ENCODE measurements around the gene PCDHA4.
A peak's percentile ranks its signal among the peaks of the same experiment; 100 is the strongest.
"Not testable (repeated sequence)": the region's sequence is repeated elsewhere in the genome, so short reads cannot be mapped to it uniquely, and the experiment has no call there.

The PCDHA4 gene

DNA sequence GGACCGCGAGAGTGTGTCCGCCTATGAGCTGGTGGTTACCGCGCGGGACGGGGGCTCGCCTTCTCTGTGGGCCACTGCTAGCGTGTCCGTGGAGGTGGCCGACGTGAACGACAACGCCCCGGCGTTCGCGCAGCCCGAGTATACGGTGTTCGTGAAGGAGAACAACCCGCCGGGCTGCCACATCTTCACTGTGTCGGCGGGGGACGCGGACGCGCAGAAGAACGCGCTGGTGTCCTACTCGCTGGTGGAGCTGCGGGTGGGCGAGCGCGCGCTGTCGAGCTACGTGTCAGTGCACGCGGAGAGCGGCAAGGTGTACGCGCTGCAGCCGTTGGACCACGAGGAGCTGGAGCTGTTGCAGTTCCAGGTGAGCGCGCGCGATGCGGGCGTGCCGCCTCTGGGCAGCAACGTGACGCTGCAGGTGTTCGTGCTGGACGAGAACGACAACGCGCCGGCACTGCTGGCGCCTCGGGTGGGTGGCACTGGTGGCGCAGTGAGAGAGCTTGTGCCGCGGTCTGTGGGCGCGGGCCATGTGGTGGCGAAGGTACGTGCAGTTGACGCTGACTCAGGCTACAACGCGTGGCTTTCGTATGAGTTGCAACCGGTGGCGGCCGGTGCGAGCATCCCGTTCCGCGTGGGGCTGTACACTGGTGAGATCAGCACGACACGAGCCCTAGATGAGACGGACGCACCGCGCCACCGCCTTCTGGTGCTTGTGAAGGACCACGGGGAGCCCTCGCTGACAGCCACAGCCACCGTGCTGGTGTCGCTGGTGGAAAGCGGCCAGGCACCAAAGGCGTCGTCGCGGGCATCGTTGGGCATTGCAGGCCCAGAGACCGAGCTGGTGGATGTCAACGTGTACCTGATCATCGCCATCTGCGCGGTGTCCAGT, 29.0 kb downstream of the PCDHA4 start:
- peaks cover 37% of the 10 kb centered on the region for H3K27me3 Mint-ChIP-seq
- ATAC-seq (no peak), DNase-seq (no peak)
- peaks cover 18 to 36% of the 10 kb centered on the region in 2 donors for H3K9me3 Mint-ChIP-seq
- no peaks in the 10 kb centered on the region for H3K4me1 Mint-ChIP-seq
- H3K4me3 Mint-ChIP-seq: no peak overlapping the region
- H3K27ac Mint-ChIP-seq: no peak overlapping the region

DNA sequence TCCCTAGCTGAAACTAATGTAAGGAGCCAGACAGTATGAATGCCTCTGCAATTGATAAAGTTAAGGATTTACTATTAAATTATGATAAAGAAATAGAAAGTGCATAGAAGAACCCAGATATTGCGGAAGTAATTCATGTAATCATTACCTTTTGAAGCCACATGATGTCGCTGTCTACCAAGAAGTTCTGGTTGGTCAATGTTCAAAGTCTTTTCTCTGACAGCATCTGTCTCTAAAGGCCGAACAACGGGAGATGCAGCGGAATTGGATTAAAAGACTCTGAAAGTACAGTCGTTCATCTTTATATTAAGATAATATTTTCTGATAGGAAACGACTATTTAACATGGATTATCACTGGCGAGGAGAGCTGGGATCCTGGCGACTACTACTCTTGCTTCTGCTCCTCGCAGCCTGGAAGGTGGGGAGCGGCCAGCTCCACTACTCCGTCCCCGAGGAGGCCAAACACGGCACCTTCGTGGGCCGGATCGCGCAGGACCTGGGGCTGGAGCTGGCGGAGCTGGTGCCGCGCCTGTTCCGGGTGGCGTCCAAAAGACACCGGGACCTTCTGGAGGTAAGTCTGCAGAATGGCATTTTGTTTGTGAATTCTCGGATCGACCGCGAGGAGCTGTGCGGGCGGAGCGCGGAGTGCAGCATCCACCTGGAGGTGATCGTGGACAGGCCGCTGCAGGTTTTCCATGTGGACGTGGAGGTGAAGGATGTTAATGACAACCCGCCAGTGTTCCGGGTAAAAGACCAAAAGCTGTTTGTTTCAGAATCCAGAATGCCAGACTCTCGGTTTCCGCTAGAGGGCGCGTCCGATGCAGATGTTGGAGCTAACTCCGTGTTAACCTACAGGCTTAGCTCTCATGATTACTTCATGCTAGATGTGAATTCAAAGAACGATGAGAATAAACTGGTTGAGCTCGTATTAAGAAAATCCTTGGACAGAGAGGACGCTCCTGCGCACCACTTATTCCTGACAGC, 34.4 kb downstream of the PCDHA4 start, which contains the start of gene PCDHA8:
Gene PCDHA8 (plus strand): TSS at position 210 of the 985 bp plus-strand sequence. CDS start 135 bp downstream, at position 345.
- ATAC-seq (no peak), DNase-seq (no peak)
- Mint-ChIP-seq H3K4me3 (no peak within 1 kb of the TSS), H3K27me3 (peaks cover 10% of the 10 kb centered on the region), H3K9me3 (peaks cover 14 to 22% of the 10 kb centered on the region in 2 donors), H3K27ac (no peak within 1 kb of the TSS), H3K4me1 (no peaks in the 10 kb centered on the region)

DNA sequence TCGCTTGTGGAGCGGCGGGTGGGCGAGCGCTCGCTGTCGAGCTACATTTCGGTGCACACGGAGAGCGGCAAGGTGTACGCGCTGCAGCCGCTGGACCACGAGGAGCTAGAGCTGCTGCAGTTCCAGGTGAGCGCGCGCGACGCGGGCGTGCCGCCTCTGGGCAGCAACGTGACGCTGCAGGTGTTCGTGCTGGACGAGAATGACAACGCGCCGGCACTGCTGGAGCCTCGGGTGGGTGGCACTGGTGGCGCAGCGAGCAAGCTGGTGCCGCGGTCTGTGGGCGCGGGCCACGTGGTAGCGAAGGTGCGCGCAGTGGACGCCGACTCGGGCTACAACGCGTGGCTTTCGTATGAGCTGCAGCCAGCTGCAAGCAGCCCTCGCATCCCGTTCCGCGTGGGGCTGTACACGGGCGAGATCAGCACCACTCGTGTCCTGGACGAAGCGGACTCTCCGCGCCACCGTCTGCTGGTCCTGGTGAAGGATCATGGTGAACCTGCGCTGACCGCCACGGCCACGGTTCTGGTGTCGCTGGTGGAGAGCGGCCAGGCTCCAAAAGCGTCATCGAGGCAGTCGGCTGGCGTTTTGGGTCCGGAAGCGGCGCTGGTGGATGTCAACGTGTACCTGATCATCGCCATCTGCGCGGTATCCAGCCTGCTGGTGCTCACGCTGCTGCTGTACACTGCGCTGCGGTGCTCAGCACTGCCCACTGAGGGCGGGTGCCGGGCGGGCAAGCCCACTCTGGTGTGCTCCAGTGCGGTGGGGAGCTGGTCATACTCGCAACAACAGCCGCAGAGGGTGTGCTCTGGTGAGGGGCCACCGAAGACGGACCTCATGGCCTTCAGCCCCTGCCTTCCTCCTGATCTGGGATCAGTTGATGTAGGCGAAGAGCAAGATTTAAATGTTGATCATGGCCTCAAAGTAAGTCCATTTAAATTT, 36.2 kb downstream of the PCDHA4 start:
- H3K27me3 Mint-ChIP-seq: peaks cover 19% of the 10 kb centered on the region

DNA sequence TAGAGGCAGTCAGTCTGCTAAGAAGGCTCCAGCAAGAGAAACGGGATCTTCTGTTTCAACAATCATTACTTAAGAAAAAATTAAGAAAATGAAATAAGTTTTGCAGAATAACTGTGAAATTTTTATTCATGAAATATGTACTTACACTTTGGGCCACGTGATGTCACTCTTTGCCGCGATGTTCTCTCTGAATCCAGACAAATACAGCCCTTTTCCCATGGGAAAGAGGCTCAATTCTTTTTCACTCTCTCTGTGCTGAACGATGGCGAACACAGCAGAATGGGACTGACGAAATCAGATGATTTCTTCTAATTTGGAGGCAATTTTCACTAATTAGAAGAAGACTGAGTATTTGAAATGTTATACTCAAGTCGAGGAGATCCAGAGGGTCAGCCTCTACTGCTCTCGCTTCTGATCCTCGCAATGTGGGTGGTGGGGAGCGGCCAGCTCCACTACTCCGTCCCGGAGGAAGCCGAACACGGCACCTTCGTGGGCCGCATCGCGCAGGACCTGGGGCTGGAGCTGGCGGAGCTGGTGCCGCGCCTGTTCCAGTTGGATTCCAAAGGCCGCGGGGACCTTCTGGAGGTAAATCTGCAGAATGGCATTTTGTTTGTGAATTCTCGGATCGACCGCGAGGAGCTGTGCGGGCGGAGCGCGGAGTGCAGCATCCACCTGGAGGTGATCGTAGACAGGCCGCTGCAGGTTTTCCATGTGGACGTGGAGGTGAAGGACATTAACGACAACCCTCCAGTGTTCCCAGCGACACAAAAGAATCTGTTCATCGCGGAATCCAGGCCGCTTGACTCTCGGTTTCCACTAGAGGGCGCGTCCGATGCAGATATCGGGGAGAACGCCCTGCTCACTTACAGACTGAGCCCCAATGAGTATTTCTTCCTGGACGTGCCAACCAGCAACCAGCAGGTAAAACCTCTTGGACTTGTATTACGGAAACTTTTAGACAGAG, 41.6 kb downstream of the PCDHA4 start, which contains the start of gene PCDHA9:
Gene PCDHA9 (plus strand): TSS at position 244 of the 964 bp plus-strand sequence. CDS start 114 bp downstream, at position 358.
- not testable (repeated sequence) for H3K4me1 Mint-ChIP-seq, DNase-seq, H3K4me3 Mint-ChIP-seq, H3K27ac Mint-ChIP-seq, H3K9me3 Mint-ChIP-seq, ATAC-seq
- peaks cover 15% of the 10 kb centered on the region for H3K27me3 Mint-ChIP-seq

More for the DNA sequence above, 36.2 kb downstream of the PCDHA4 start:
- DNase-seq (no peak), ATAC-seq (no peak)
- Mint-ChIP-seq H3K9me3 (peaks cover 19 to 21% of the 10 kb centered on the region in 2 donors), H3K4me1 (no peaks in the 10 kb centered on the region), H3K4me3 (no peak overlapping the region), H3K27ac (no peak overlapping the region)

DNA sequence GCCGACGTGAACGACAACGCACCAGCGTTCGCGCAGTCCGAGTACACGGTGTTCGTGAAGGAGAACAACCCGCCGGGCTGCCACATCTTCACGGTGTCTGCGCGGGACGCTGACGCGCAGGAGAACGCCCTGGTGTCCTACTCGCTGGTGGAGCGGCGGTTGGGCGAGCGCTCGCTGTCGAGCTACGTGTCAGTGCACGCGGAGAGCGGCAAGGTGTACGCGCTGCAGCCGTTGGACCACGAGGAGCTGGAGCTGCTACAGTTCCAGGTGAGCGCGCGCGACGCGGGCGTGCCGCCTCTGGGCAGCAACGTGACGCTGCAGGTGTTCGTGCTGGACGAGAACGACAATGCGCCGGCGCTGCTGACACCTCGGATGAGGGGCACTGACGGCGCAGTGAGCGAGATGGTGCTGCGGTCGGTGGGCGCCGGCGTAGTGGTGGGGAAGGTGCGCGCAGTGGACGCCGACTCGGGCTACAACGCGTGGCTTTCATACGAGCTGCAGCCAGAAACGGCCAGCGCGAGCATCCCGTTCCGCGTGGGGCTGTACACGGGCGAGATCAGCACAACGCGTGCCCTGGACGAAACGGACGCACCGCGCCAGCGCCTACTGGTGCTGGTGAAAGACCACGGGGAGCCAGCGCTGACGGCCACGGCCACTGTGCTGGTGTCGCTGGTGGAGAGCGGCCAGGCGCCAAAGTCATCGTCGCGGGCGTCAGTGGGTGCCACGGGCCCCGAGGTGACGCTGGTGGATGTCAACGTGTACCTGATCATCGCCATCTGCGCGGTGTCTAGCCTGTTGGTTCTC, 43.2 kb downstream of the PCDHA4 start:
- peaks cover 16% of the 10 kb centered on the region for H3K27me3 Mint-ChIP-seq
- DNase-seq, H3K4me3 Mint-ChIP-seq, ATAC-seq, H3K9me3 Mint-ChIP-seq, H3K27ac Mint-ChIP-seq, H3K4me1 Mint-ChIP-seq: not testable (repeated sequence)

DNA sequence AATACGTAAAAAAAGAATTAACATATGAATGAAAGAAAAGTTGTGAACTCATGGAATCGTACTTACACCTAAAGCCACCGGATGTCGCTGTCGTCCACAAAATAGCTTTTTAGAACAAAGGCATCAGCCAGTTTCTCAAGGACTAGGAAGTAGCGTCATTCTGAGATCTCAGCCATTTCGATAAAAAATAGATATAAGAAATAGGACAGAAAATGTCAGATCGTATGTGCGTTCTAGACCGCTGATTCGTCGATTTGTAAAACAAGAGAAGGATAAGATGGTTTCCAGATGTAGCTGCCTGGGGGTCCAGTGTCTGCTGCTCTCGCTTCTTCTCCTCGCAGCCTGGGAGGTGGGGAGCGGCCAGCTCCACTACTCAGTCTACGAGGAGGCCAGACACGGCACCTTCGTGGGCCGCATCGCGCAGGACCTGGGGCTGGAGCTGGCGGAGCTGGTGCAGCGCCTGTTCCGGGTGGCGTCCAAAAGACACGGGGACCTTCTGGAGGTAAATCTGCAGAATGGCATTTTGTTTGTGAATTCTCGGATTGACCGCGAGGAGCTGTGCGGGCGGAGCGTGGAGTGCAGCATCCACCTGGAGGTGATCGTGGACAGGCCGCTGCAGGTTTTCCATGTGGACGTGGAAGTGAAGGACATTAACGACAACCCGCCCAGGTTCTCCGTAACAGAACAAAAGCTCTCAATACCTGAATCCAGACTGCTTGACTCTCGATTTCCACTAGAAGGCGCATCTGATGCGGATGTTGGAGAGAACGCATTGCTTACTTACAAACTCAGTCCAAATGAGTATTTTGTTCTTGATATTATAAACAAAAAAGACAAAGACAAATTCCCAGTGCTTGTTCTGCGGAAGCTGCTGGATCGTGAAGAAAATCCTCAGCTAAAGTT, 49.2 kb downstream of the PCDHA4 start, which contains the start of gene PCDHA10:
Gene PCDHA10 (plus strand): TSS at position 126 of the 903 bp plus-strand sequence. CDS start 152 bp downstream, at position 278.
- DNase-seq (no peak), ATAC-seq (no peak)
- H3K27ac Mint-ChIP-seq: peak within 1 kb of the TSS in 1 of 2 donors; percentile 82
- H3K9me3 Mint-ChIP-seq: peaks cover 13 to 25% of the 10 kb centered on the region in 2 donors
- H3K4me3 Mint-ChIP-seq: no peak within 1 kb of the TSS
- no peaks in the 10 kb centered on the region for H3K4me1 Mint-ChIP-seq
- H3K27me3 Mint-ChIP-seq: peaks cover 27% of the 10 kb centered on the region

DNA sequence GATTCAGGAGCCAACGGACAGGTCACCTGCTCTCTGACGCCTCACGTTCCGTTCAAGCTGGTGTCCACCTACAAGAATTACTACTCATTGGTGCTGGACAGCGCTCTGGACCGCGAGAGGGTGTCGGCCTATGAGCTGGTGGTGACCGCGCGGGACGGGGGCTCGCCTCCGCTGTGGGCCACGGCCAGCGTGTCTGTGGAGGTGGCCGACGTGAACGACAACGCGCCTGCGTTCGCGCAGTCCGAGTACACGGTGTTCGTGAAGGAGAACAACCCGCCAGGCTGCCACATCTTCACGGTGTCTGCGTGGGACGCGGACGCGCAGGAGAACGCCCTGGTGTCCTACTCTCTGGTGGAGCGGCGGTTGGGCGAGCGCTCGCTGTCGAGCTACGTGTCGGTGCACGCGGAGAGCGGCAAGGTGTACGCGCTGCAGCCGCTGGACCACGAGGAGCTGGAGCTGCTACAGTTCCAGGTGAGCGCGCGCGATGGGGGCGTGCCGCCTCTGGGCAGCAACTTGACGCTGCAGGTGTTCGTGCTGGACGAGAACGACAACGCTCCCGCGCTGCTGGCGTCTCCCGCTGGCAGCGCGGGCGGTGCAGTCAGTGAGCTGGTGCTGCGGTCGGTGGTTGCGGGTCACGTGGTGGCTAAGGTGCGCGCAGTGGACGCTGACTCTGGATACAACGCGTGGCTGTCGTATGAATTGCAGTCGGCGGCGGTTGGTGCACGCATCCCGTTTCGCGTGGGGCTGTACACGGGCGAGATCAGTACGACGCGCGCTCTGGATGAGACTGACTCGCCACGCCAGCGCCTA, 50.5 kb downstream of the PCDHA4 start:
- Mint-ChIP-seq H3K27me3 (peaks cover 27% of the 10 kb centered on the region), H3K27ac (no peak overlapping the region), H3K4me1 (no peaks in the 10 kb centered on the region), H3K9me3 (peaks cover 13 to 27% of the 10 kb centered on the region in 2 donors), H3K4me3 (no peak overlapping the region)
- ATAC-seq: no peak
- no peak for DNase-seq

DNA sequence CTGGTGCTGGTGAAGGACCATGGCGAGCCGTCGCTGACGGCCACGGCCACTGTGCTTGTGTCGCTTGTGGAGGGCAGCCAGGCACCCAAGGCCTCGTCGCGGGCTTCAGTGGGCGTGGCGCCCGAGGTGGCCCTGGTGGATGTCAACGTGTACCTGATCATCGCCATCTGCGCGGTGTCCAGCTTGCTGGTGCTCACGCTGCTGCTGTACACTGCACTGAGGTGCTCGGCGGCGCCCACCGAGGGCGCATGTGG, 51.0 kb downstream of the PCDHA4 start:
- DNase-seq (no peak), ATAC-seq (no peak)
- no peak overlapping the region for H3K27ac Mint-ChIP-seq
- H3K4me3 Mint-ChIP-seq: no peak overlapping the region
- peaks cover 13 to 32% of the 10 kb centered on the region in 2 donors for H3K9me3 Mint-ChIP-seq
- no peaks in the 10 kb centered on the region for H3K4me1 Mint-ChIP-seq
- peaks cover 25% of the 10 kb centered on the region for H3K27me3 Mint-ChIP-seq

DNA sequence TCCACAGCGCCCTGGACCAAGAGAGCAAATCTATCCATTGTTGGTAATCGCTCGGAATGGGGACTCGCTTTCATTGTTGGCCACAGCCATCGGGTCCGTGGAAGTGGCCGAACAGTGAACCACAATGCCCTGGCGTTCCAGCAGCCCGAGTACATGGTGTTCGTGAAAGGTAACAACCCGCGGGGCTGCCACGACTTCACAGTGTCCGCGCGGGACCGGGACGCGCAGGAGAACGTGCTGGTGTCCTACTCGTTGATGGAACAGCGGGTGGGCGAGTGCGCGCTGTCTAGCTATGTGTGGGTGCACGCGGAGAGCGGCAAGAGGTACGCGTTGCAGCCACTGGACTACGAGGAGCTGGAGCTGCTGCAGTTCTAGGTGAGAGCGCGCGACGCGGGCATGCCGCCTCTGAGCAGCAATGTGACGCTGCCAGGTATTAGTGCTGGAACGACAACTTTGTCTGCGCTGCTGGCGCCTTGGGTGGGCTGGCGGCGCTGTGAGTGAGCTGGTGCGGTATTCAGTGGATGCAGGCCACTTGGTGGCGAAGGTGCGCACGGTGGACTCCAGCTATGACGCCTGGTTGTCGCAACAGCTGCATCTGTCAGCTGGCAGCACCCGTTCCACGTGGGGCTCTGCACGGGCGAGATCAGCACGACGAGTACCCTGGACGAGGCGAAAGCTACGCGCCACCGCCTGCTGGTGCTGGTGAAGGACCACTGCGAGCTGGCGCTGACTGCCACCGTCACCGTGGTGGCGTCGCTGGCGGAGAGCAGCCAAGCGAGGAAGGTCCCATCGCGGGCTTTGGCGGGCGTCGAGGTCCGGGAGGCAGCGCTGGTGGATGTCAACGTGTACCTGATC, 55.8 kb downstream of the PCDHA4 start:
- ATAC-seq (no peak), DNase-seq (no peak)
- H3K27ac Mint-ChIP-seq: peak overlapping the region in 1 of 2 donors; percentile 34
- H3K4me3 Mint-ChIP-seq: no peak overlapping the region
- no peaks in the 10 kb centered on the region for H3K27me3 Mint-ChIP-seq
- no peaks in the 10 kb centered on the region for H3K4me1 Mint-ChIP-seq
- H3K9me3 Mint-ChIP-seq: peaks cover 4 to 14% of the 10 kb centered on the region in 2 donors

All from stimulated activated naive CD8-positive, alpha-beta T cell treated with anti-CD3 and anti-CD28 coated beads, Interleukin-15, amount 100 ng/mL, for 72 hours (primary cell).